Prostate gland (tissue), 2 donors: ENCODE results near the gene TBC1D8B. TPM values are rescaled to one million over a fixed set of nuclear protein-coding genes. Genes with fewer than 3 reads are reported as not detected.

Experiments
- DNase-seq: peaks from one replicate; pipeline ENCODE4 v3.0.0-alpha.2; 2019; ENCODE audit warnings: low spot score
- H3K27ac ChIP-seq, 2 donors: fragments of 200-600 bp; sonication (generic); 2 replicates each; pipeline ENCODE4 v1.5.1; 2017 to 2019
- H3K27me3 ChIP-seq: fragments of 200-600 bp; sonication (generic); replicated peaks from 2 replicates; pipeline ENCODE4 v1.5.1; 2019; ENCODE audit not compliant: insufficient read depth
- H3K36me3 ChIP-seq, 2 donors: fragments of 200-600 bp; sonication (generic); 1 replicate in 1 of 2; 2 replicates in 1 of 2; pipeline versions ENCODE4 v1.5.1 to v1.8.1; 2017 to 2019
- H3K4me1 ChIP-seq: fragments of 200-600 bp; sonication (generic); replicated peaks from 2 replicates; pipeline ENCODE4 v1.5.1; 2019
- H3K4me3 ChIP-seq, 2 donors: fragments of 200-600 bp; sonication (generic); 2 replicates each; pipeline ENCODE4 v1.5.1; 2017 to 2019
- H3K9me3 ChIP-seq: fragments of 200-600 bp; sonication (generic); 2 replicates; pipeline ENCODE4 v1.5.1; 2017
- POLR2A ChIP-seq: fragments of 450-650 bp; IDR thresholded peaks from one replicate; pipeline ENCODE4 v1.6.1; 2016; ENCODE audit warnings: antibody characterized with exemption, mild to moderate bottlenecking
- POLR2AphosphoS5 ChIP-seq: sonication (generic); formaldehyde crosslinking; IDR thresholded peaks from one replicate; pipeline ENCODE4 v1.6.1; 2017; ENCODE audit warnings: antibody characterized with exemption
- WGBS: methylation state at CpG from one replicate; pipeline ENCODE4 v1.1.5; 2018; 5-methylcytosine and 5-hydroxymethylcytosine counted together
- intact Hi-C: fragments of 100-400 bp; cut with DNase I; formaldehyde crosslinking; loops from one replicate; pipeline ENCODE4 v1.14.2; 2022
- total RNA-seq, 2 donors: library from RNA; depleted of rRNA; stranded (reverse); fragments of >200 nt; gene quantifications; one replicate each; pipeline ENCODE4 v1.1.0, GENCODE V29; 2016
- TF ChIP-seq, protein P1 (sequence below), 4 experiments: fragments of 200-600 bp in 2 of 4; fragments of 450-650 bp in 2 of 4; sonication (generic) in 2 of 4; IDR thresholded peaks; 1 replicate in 3 of 4; 2 replicates in 1 of 4; pipeline ENCODE4 v1.5.1; 2016 to 2019; ENCODE audit warnings: antibody characterized with exemption in 4 of 4, mild to moderate bottlenecking in 2 of 4, moderate library complexity in 2 of 4

The TBC1D8B gene
- total RNA-seq, 2 donors from 2014 or later, result 10.0 to 17.4 TPM

DNA sequence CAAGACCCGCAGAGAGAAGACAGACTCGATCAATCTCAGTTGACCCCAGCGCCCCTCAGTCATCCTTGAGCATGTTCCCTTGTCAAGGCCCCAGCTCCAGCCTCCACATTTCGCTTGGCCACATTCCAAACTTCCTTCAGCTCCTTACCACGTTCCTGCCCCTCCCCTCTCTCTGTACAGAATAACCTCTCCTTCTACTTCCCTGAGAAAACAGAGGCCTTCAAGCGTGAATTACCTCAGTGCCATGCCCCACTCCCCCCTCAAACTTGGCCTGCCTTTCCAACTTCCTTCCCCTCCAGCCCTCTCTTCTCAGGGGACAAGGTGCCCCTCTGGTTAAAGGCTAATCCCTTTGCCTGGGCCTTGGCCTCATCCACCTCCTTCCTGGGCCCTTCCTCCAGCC lies 103.9 kb downstream of the TBC1D8B start:
- no peak overlapping the region for H3K27ac ChIP-seq
- no peaks in the 10 kb centered on the region for H3K9me3 ChIP-seq
- DNase-seq, result no peak
- TF ChIP-seq POLR2A, result no peak
- TF ChIP-seq, protein P1, sequence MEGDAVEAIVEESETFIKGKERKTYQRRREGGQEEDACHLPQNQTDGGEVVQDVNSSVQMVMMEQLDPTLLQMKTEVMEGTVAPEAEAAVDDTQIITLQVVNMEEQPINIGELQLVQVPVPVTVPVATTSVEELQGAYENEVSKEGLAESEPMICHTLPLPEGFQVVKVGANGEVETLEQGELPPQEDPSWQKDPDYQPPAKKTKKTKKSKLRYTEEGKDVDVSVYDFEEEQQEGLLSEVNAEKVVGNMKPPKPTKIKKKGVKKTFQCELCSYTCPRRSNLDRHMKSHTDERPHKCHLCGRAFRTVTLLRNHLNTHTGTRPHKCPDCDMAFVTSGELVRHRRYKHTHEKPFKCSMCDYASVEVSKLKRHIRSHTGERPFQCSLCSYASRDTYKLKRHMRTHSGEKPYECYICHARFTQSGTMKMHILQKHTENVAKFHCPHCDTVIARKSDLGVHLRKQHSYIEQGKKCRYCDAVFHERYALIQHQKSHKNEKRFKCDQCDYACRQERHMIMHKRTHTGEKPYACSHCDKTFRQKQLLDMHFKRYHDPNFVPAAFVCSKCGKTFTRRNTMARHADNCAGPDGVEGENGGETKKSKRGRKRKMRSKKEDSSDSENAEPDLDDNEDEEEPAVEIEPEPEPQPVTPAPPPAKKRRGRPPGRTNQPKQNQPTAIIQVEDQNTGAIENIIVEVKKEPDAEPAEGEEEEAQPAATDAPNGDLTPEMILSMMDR (IDR thresholded peaks at IDR 0.05), result no peak
- no peak for TF ChIP-seq POLR2AphosphoS5
- no peak overlapping the region for H3K4me3 ChIP-seq
- H3K4me1 ChIP-seq, result no peaks in the 10 kb centered on the region
- WGBS, result 60% methylated on average over 6 of the region's 6 CpGs
- H3K27me3 ChIP-seq, result no peaks in the 10 kb centered on the region
- intact Hi-C loops, result no loop called here
- H3K36me3 ChIP-seq, result no peaks in the 10 kb centered on the region

DNA sequence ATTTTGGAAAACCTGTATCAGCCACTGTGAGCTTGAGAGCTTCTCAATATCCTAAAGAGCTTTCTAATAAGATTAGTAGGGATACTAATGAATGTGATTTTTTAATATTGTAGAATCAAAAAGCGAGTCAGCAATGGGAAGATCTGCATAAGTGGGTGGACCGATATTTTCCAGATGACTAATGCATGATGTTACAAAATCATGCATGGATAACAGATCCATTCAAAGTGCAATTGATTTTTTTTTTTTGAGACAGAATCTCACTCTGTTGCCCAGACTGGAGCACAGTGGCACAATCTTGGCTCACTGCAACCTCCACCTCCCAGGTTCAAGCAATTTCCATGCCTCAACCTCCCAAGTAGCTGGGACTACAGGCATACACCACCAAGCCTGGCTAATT lies 110.4 kb downstream of the TBC1D8B start:
- 93% methylated on average over 2 of the region's 2 CpGs for WGBS
- intact Hi-C loops, result no loop called here
- Histone ChIP-seq H3K4me3 (no peak overlapping the region), H3K27ac (no peak overlapping the region), H3K4me1 (no peaks in the 10 kb centered on the region), H3K9me3 (no peaks in the 10 kb centered on the region), H3K27me3 (no peaks in the 10 kb centered on the region), H3K36me3 (no peaks in the 10 kb centered on the region)
- TF ChIP-seq, protein P1 (IDR thresholded peaks at IDR 0.05), result no peak
- TF ChIP-seq POLR2A, result no peak
- TF ChIP-seq POLR2AphosphoS5, result no peak
- DNase-seq, result no peak

DNA sequence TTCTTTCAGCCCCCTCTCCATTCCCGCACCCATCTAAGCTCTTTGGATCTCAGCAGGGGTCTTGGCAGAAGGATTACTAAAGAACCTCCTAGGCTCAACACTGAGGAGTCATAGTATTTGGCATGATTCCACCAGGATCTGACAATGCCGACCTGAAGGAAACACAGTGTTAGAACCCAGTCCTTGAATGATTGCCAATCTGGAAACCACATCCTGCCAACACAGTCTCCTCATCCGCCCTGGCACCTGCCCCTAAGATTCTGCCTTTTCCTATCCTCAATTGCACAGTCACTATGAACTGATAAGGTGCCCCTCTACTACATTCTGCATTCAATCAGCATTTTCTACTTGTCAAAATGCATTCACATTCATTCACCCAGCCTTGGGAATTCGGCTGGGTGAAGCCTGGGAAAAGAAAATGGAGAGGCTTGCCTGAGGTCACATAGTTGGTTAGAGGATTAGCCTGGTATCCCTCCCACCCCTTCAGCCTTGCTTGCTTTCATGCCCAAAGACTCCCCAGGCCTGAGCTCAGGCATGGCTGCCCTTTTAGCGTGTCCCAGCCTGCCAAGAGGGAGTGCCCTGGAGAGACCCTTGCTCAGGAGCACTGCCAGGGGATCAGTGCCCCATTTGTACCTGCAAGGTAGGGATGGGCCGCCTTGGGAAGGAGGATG lies 115.5 kb downstream of the TBC1D8B start:
- H3K36me3 ChIP-seq, result no peaks in the 10 kb centered on the region
- DNase-seq, result no peak
- H3K27ac ChIP-seq, result no peak overlapping the region
- WGBS, result 49% methylated on average over 6 of the region's 6 CpGs
- H3K4me1 ChIP-seq, result no peaks in the 10 kb centered on the region
- no peaks in the 10 kb centered on the region for H3K27me3 ChIP-seq
- no peak overlapping the region for H3K4me3 ChIP-seq
- TF ChIP-seq POLR2AphosphoS5 (no peak), POLR2A (no peak)
- TF ChIP-seq, protein P1 (IDR thresholded peaks at IDR 0.05), result no peak
- intact Hi-C loops, result no loop called here
- no peaks in the 10 kb centered on the region for H3K9me3 ChIP-seq

DNA sequence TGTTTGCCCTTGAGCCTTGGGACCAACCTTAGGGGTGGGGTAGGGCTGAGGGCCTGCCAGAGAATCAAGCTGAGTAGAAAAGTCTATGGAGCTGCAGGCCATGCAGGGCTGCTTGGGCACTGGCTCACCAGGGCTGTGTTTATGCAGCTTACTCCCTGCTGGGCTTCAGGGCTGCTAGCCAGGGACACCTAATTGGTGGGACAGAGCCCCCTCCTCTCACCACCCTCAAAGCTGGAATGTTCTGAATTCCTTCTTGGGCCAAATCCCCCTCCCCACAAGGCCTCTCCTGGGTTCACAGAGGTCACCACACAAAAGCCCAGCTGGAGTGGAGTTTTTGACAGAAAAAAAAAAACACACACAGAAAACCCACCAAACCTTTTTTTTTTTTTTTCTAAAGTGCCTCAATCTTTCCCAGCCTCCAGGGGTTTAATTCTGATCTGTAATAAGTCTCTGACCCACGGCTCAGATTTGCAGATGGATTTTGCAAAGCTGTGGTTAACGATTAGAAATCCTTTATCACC lies 117.5 kb downstream of the TBC1D8B start, which contains the start of gene CLDN2:
Gene CLDN2 (plus strand): TSS at position 471 of the 521 bp plus-strand sequence. CDS start 7,827 bp downstream, outside the sequence.
- DNase-seq, result no peak
- TF ChIP-seq POLR2AphosphoS5 (no peak), POLR2A (no peak)
- TF ChIP-seq, protein P1 (IDR thresholded peaks at IDR 0.05), result no peak
- H3K9me3 ChIP-seq, result no peaks in the 10 kb centered on the region
- no peaks in the 10 kb centered on the region for H3K27me3 ChIP-seq
- H3K36me3 ChIP-seq, result no peaks in the 10 kb centered on the region
- no peak within 1 kb of the TSS for H3K4me3 ChIP-seq
- no peak within 1 kb of the TSS for H3K27ac ChIP-seq
- intact Hi-C loops, result no loop called here
- no peaks in the 10 kb centered on the region for H3K4me1 ChIP-seq
- WGBS, result 38% methylated on average over 2 of the region's 2 CpGs

DNA sequence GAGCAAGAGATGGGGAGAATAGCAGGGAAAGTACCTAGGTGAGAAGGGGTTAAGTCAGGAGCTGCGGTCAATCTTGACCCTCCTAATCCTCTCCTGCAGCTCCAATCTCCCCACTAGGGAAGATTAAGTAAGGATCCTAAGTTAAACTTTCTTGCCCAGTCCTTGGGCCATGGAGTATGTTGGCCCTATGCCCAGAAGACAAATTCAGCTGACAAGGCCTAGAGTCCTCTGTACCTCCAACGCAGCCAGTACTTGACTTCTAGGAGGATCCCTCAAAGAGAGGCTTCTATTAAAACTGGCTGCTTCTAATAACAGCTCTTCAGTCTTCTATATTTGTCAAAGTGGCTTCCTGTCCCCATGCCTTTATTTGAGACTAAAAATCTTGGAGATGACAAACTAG lies 119.2 kb downstream of the TBC1D8B start:
- Histone ChIP-seq H3K36me3 (no peaks in the 10 kb centered on the region), H3K27me3 (no peaks in the 10 kb centered on the region), H3K9me3 (no peaks in the 10 kb centered on the region), H3K27ac (no peak overlapping the region), H3K4me1 (no peaks in the 10 kb centered on the region), H3K4me3 (no peak overlapping the region)
- intact Hi-C loops, result no loop called here
- TF ChIP-seq POLR2A (no peak), POLR2AphosphoS5 (no peak)
- TF ChIP-seq, protein P1 (IDR thresholded peaks at IDR 0.05), result no peak
- no peak for DNase-seq
- 83% methylated on average over 2 of the region's 2 CpGs for WGBS
